Neural cell (in vitro differentiated cells): ENCODE data around the gene PTGER3. TPM values are rescaled to one million over a fixed set of nuclear protein-coding genes. Genes with fewer than 3 reads are reported as not detected.

Source experiments
- H2AFZ ChIP-seq: fragments of 200-600, 300-800 bp; sonication (generic), shearing (Covaris generic); 2 replicates; pipeline ENCODE4 v1.6.0; 2014; ENCODE audit warnings: low read depth, mild to moderate bottlenecking, antibody characterized with exemption, low read length, moderate library complexity
- H3F3A ChIP-seq: fragments of 200-600 bp; shearing (Covaris generic); 2 replicates; pipeline ENCODE4 v1.6.1; 2016; ENCODE audit warnings: mild to moderate bottlenecking, moderate library complexity, mixed read lengths, antibody characterized with exemption, low read length; ENCODE audit not compliant: insufficient read depth, poor library complexity, severe bottlenecking
- H3K27ac ChIP-seq: fragments of 200-600, 300-800 bp; sonication (generic), shearing (Covaris generic); 2 replicates; pipeline ENCODE4 v1.5.1; 2014; ENCODE audit warnings: mild to moderate bottlenecking, low read length, moderate library complexity
- H3K27me3 ChIP-seq: fragments of 300-800, 200-600 bp; sonication (generic), shearing (Covaris generic); 2 replicates; pipeline ENCODE4 v1.6.0; 2014; ENCODE audit warnings: mild to moderate bottlenecking, low read depth, low read length, moderate library complexity; ENCODE audit not compliant: insufficient read depth
- H3K36me3 ChIP-seq: fragments of 300-800, 200-600 bp; sonication (generic), shearing (Covaris generic); 2 replicates; pipeline ENCODE4 v1.5.1; 2014; ENCODE audit warnings: mild to moderate bottlenecking, antibody characterized with exemption, low read length, moderate library complexity; ENCODE audit not compliant: insufficient read depth
- H3K4me2 ChIP-seq: fragments of 300-800, 200-600 bp; sonication (generic), shearing (Covaris generic); 2 replicates; pipeline ENCODE4 v1.6.0; 2014; ENCODE audit warnings: mild to moderate bottlenecking, low read length
- H3K4me3 ChIP-seq: fragments of 300-800, 200-600 bp; sonication (generic), shearing (Covaris generic); 2 replicates; pipeline ENCODE4 v1.5.1; 2014; ENCODE audit warnings: mild to moderate bottlenecking, low read length, moderate library complexity
- H3K79me2 ChIP-seq: fragments of 200-600 bp; shearing (Covaris generic); replicated peaks from 2 replicates; pipeline ENCODE4 v1.6.0; 2014; ENCODE audit warnings: mild to moderate bottlenecking, low read length, moderate library complexity; ENCODE audit not compliant: insufficient read depth
- H3K9ac ChIP-seq: fragments of 300-800, 200-600 bp; sonication (generic), shearing (Covaris generic); 2 replicates; pipeline ENCODE4 v1.6.1; 2016; ENCODE audit warnings: mild to moderate bottlenecking, low read length, mixed read lengths
- H3K9me2 ChIP-seq: fragments of 200-600 bp; shearing (Covaris generic); 2 replicates; pipeline ENCODE4 v1.6.1; 2016; ENCODE audit warnings: mild to moderate bottlenecking, low read length, mixed read lengths; ENCODE audit not compliant: insufficient read depth
- H3K9me3 ChIP-seq: fragments of 200-600, 300-800 bp; sonication (generic), shearing (Covaris generic); 2 replicates; pipeline ENCODE4 v1.6.1; 2016; ENCODE audit warnings: mild to moderate bottlenecking, mixed run types, low read length, moderate library complexity, mixed read lengths
- H4K20me1 ChIP-seq: fragments of 200-600 bp; shearing (Covaris generic); 2 replicates; pipeline ENCODE4 v1.6.1; 2016; ENCODE audit warnings: mild to moderate bottlenecking, mixed run types; ENCODE audit not compliant: insufficient read depth
- EP300 ChIP-seq: fragments of 450-650 bp; conservative IDR thresholded peaks from 2 replicates; pipeline ENCODE4 v1.6.1; 2014; ENCODE audit warnings: antibody characterized with exemption, mild to moderate bottlenecking, moderate library complexity; ENCODE audit not compliant: poor library complexity, severe bottlenecking
- EZH2 ChIP-seq: fragments of 200-600, 300-800 bp; shearing (Covaris generic), sonication (generic); IDR thresholded peaks from 2 replicates; pipeline ENCODE4 v1.6.1; 2014; ENCODE audit warnings: antibody characterized with exemption, low read length, borderline replicate concordance, mild to moderate bottlenecking; ENCODE audit not compliant: insufficient read depth, poor library complexity, severe bottlenecking
- MXI1 ChIP-seq: fragments of 450-650 bp; conservative IDR thresholded peaks from 2 replicates; pipeline ENCODE4 v1.6.1; 2014; ENCODE audit warnings: antibody characterized with exemption, mild to moderate bottlenecking; ENCODE audit not compliant: poor library complexity, severe bottlenecking
- POLR2AphosphoS5 ChIP-seq: IDR thresholded peaks from 2 replicates; pipeline ENCODE4 v1.6.1; 2012
- RAD21 ChIP-seq: fragments of 450-650 bp; conservative IDR thresholded peaks from 2 replicates; pipeline ENCODE4 v1.6.1; 2014; ENCODE audit warnings: antibody characterized with exemption, mild to moderate bottlenecking, moderate library complexity
- REST ChIP-seq: IDR thresholded peaks from 2 replicates; pipeline ENCODE4 v1.6.1; 2012; ENCODE audit warnings: borderline replicate concordance
- SMC3 ChIP-seq: fragments of 450-650 bp; conservative IDR thresholded peaks from 2 replicates; pipeline ENCODE4 v1.6.1; 2014; ENCODE audit warnings: antibody characterized with exemption, mild to moderate bottlenecking, moderate library complexity; ENCODE audit not compliant: poor library complexity
- TAF1 ChIP-seq: IDR thresholded peaks from 2 replicates; pipeline ENCODE4 v1.6.1; 2012; ENCODE audit warnings: low read depth
- polyA plus RNA-seq: library from polyadenylated mRNA; depleted of rRNA; stranded (reverse); fragments of >200 nt; gene quantifications from 2 replicates; pipeline ENCODE4 v1.2.3, GENCODE V29; 2014
- TF ChIP-seq, protein P1 (sequence below): fragments of 450-650 bp; IDR thresholded peaks from 2 replicates; pipeline ENCODE4 v1.5.1; 2014; ENCODE audit warnings: antibody characterized with exemption, mild to moderate bottlenecking, moderate library complexity; ENCODE audit not compliant: poor library complexity, severe bottlenecking

Gene PTGER3
- polyA plus RNA-seq, 1 donor from 2014 or later, result 1.7 TPM

DNA sequence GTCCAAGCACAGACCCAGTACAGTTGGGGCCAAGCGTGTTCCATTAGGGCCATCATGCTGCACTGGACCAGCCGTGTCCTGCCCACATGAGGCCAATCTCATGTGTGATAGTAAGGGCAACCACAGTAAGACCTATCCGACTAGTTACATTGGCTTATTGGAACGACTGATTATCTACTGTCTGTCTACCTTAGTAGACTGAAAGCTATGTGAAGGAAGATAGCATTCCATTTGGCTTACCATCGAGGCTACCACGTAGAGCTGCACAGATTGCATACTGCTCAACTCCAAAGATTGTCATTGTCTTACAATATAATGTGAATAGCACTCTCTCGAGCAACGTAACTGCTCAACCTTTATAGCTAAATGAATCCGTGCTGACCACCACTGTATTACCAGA, 10.6 kb downstream of the PTGER3 start:
- no peak for TF ChIP-seq EP300
- TF ChIP-seq EZH2, result no peak
- no peak for TF ChIP-seq SMC3
- no peak for TF ChIP-seq REST
- TF ChIP-seq MXI1, result no peak
- TF ChIP-seq RAD21, result no peak
- TF ChIP-seq POLR2AphosphoS5, result no peak
- no peak for TF ChIP-seq TAF1
- TF ChIP-seq, protein P1, sequence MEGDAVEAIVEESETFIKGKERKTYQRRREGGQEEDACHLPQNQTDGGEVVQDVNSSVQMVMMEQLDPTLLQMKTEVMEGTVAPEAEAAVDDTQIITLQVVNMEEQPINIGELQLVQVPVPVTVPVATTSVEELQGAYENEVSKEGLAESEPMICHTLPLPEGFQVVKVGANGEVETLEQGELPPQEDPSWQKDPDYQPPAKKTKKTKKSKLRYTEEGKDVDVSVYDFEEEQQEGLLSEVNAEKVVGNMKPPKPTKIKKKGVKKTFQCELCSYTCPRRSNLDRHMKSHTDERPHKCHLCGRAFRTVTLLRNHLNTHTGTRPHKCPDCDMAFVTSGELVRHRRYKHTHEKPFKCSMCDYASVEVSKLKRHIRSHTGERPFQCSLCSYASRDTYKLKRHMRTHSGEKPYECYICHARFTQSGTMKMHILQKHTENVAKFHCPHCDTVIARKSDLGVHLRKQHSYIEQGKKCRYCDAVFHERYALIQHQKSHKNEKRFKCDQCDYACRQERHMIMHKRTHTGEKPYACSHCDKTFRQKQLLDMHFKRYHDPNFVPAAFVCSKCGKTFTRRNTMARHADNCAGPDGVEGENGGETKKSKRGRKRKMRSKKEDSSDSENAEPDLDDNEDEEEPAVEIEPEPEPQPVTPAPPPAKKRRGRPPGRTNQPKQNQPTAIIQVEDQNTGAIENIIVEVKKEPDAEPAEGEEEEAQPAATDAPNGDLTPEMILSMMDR, result no peak
- no peaks in the 10 kb centered on the region for H4K20me1 ChIP-seq
- no peak overlapping the region for H3K4me3 ChIP-seq
- no peaks in the 10 kb centered on the region for H3K9me3 ChIP-seq
- H3K79me2 ChIP-seq, result no peaks in the 10 kb centered on the region
- no peaks in the 10 kb centered on the region for H3F3A ChIP-seq
- H3K27me3 ChIP-seq, result no peaks in the 10 kb centered on the region
- H3K27ac ChIP-seq, result no peak overlapping the region
- H2AFZ ChIP-seq, result no peak overlapping the region
- H3K9me2 ChIP-seq, result no peaks in the 10 kb centered on the region
- H3K4me2 ChIP-seq, result no peak overlapping the region
- no peak overlapping the region for H3K9ac ChIP-seq
- H3K36me3 ChIP-seq, result no peaks in the 10 kb centered on the region

DNA sequence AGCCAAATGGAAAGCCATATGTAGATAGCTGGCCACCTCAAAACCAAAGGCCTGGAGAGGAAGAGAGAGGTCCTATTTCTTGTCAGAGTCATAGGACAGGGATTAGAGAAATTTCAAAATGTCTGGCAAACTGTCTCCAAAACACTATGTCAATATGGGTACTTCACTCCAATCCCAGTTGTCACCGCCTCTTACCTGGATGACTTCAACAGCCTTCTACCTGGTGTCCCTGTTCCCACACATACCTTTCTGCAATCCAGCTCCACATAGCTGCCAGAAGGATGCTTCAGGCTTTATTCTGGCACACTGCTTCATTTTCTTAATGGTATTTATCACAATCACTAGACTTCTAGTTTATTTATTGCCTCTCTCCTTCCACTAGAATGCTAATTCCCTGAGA, 14.5 kb downstream of the PTGER3 start:
- no peak overlapping the region for H3K4me2 ChIP-seq
- TF ChIP-seq REST (no peak), TAF1 (no peak), MXI1 (no peak), RAD21 (no peak), SMC3 (no peak), EZH2 (no peak), POLR2AphosphoS5 (no peak), EP300 (no peak)
- TF ChIP-seq, protein P1, result no peak
- H3K9me2 ChIP-seq, result no peaks in the 10 kb centered on the region
- no peaks in the 10 kb centered on the region for H3K27me3 ChIP-seq
- H3K79me2 ChIP-seq, result no peaks in the 10 kb centered on the region
- no peak overlapping the region for H3K4me3 ChIP-seq
- no peaks in the 10 kb centered on the region for H3K36me3 ChIP-seq
- no peak overlapping the region for H3K9ac ChIP-seq
- H3K9me3 ChIP-seq, result no peaks in the 10 kb centered on the region
- H2AFZ ChIP-seq, result no peak overlapping the region
- no peaks in the 10 kb centered on the region for H3F3A ChIP-seq
- H3K27ac ChIP-seq, result no peak overlapping the region
- no peaks in the 10 kb centered on the region for H4K20me1 ChIP-seq
